Loucy (cell line): Measurements from ENCODE around the gene HSD17B8.

ENCODE experiments used
- H2AFZ ChIP-seq: fragments of 200-600 bp; sonication (generic); 2 replicates; pipeline ENCODE4 v1.6.0; 2016; ENCODE audit warnings: antibody characterized with exemption, mild to moderate bottlenecking, low read length, moderate library complexity
- H3F3A ChIP-seq: fragments of 200-600 bp; 2 replicates; pipeline ENCODE4 v1.6.0; 2016; ENCODE audit warnings: antibody characterized with exemption, low read depth, mild to moderate bottlenecking
- H3K27me3 ChIP-seq: fragments of 200-600 bp; sonication (generic); 2 replicates; pipeline ENCODE4 v1.6.1; 2014; ENCODE audit warnings: low read length, mild to moderate bottlenecking; ENCODE audit not compliant: insufficient read depth, poor library complexity, severe bottlenecking
- H3K36me3 ChIP-seq: fragments of 200-600 bp; sonication (generic); 2 replicates; pipeline ENCODE4 v1.6.1; 2016; ENCODE audit warnings: low read length; ENCODE audit not compliant: insufficient read depth
- H3K4me1 ChIP-seq: fragments of 200-600 bp; sonication (generic); 2 replicates; pipeline ENCODE4 v1.5.1; 2014; ENCODE audit warnings: low read length, mild to moderate bottlenecking; ENCODE audit not compliant: insufficient read depth, poor library complexity, severe bottlenecking
- H3K4me2 ChIP-seq: fragments of 200-600 bp; sonication (generic); 2 replicates; pipeline ENCODE4 v1.6.0; 2014; ENCODE audit warnings: antibody characterized with exemption, low read length, low read depth, mild to moderate bottlenecking; ENCODE audit not compliant: poor library complexity, severe bottlenecking
- H3K4me3 ChIP-seq: fragments of 200-600 bp; sonication (generic); 2 replicates; pipeline ENCODE4 v1.5.1; 2014; ENCODE audit warnings: low read length, mild to moderate bottlenecking, mixed read lengths; ENCODE audit not compliant: poor library complexity, severe bottlenecking
- H3K79me2 ChIP-seq: fragments of 200-600 bp; sonication (generic); 2 replicates; pipeline ENCODE4 v1.6.1; 2014; ENCODE audit warnings: low read length; ENCODE audit not compliant: insufficient read depth
- H3K9ac ChIP-seq: fragments of 200-600 bp; sonication (generic); 2 replicates; pipeline ENCODE4 v1.6.0; 2014; ENCODE audit warnings: mild to moderate bottlenecking, low read depth, low read length, moderate library complexity; ENCODE audit not compliant: poor library complexity, severe bottlenecking
- H3K9me2 ChIP-seq: fragments of 200-600 bp; sonication (generic); replicated peaks from 2 replicates; pipeline ENCODE4 v1.6.1; 2016; ENCODE audit warnings: low read depth, low read length, mixed read lengths
- H3K9me3 ChIP-seq: fragments of 200-600 bp; sonication (generic); 2 replicates; pipeline ENCODE4 v1.6.1; 2014; ENCODE audit warnings: mild to moderate bottlenecking, antibody characterized with exemption, low read length, low read depth; ENCODE audit not compliant: insufficient read depth
- H4K20me1 ChIP-seq: fragments of 200-600 bp; sonication (generic); 2 replicates; pipeline ENCODE4 v1.6.0; 2014; ENCODE audit warnings: antibody characterized with exemption, low read length, mild to moderate bottlenecking; ENCODE audit not compliant: insufficient read depth, poor library complexity, severe bottlenecking
- EZH2phosphoT487 ChIP-seq: fragments of 200-600 bp; IDR thresholded peaks from 2 replicates; pipeline ENCODE4 v1.6.1; 2018; ENCODE audit warnings: antibody characterized with exemption, mild to moderate bottlenecking, moderate library complexity, borderline replicate concordance
- TF ChIP-seq, protein P1 (sequence below): fragments of 200-600 bp; sonication (generic); conservative IDR thresholded peaks from 2 replicates; pipeline ENCODE4 v1.5.1; 2014; ENCODE audit warnings: mild to moderate bottlenecking, antibody characterized with exemption, low read length

Gene HSD17B8

GRCh38 chr6:33183071-33183683, 21.3 kb upstream of the HSD17B8 start:
- peak overlapping the region; percentile 50 for H3K4me3 ChIP-seq

DNA sequence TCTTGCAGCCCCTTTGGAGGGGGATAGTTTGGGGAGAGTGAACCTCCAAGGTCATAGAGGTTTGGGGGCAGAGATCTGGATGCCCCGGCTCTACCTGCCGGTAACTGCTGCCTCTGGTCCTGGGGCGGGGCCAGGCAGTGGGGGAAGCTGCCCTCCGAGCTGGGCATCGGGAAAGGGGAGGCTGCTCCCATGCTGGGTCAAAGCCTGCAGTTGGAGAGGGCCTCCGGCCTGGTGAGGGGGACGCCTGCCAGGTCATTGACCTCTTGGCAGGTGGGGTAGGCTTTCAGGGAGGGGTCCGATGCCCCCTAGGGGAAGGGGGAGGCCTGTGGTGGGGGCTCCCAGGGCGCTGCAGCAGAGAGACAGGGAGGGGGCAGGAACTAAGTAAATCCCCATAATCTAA, 19.3 kb upstream of the HSD17B8 start:
- peaks cover 17% of the 10 kb centered on the region for H3K4me1 ChIP-seq
- no peaks in the 10 kb centered on the region for H3K9me3 ChIP-seq
- H2AFZ ChIP-seq = no peak overlapping the region
- no peak overlapping the region for H3K4me2 ChIP-seq
- H4K20me1 ChIP-seq = no peaks in the 10 kb centered on the region
- no peaks in the 10 kb centered on the region for H3K79me2 ChIP-seq
- H3K4me3 ChIP-seq = no peak overlapping the region
- TF ChIP-seq, protein P1, sequence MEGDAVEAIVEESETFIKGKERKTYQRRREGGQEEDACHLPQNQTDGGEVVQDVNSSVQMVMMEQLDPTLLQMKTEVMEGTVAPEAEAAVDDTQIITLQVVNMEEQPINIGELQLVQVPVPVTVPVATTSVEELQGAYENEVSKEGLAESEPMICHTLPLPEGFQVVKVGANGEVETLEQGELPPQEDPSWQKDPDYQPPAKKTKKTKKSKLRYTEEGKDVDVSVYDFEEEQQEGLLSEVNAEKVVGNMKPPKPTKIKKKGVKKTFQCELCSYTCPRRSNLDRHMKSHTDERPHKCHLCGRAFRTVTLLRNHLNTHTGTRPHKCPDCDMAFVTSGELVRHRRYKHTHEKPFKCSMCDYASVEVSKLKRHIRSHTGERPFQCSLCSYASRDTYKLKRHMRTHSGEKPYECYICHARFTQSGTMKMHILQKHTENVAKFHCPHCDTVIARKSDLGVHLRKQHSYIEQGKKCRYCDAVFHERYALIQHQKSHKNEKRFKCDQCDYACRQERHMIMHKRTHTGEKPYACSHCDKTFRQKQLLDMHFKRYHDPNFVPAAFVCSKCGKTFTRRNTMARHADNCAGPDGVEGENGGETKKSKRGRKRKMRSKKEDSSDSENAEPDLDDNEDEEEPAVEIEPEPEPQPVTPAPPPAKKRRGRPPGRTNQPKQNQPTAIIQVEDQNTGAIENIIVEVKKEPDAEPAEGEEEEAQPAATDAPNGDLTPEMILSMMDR = no peak
- no peak for TF ChIP-seq EZH2phosphoT487
- no peaks in the 10 kb centered on the region for H3K36me3 ChIP-seq
- H3F3A ChIP-seq = no peaks in the 10 kb centered on the region
- no peaks in the 10 kb centered on the region for H3K9me2 ChIP-seq
- H3K27me3 ChIP-seq = peaks cover 69% of the 10 kb centered on the region
- H3K9ac ChIP-seq = no peak overlapping the region

More at GRCh38 chr6:33183071-33183683, 21.3 kb upstream of the HSD17B8 start:
- H3K9me3 ChIP-seq = no peaks in the 10 kb centered on the region
- H3K4me2 ChIP-seq = peak overlapping the region; percentile 56
- TF ChIP-seq, protein P1 = no peak
- no peak for TF ChIP-seq EZH2phosphoT487
- H3K4me1 ChIP-seq = peaks cover 17% of the 10 kb centered on the region
- no peaks in the 10 kb centered on the region for H3F3A ChIP-seq
- H3K9me2 ChIP-seq = no peaks in the 10 kb centered on the region
- no peak overlapping the region for H3K9ac ChIP-seq
- H3K36me3 ChIP-seq = no peaks in the 10 kb centered on the region
- peak overlapping the region; percentile 96 for H2AFZ ChIP-seq
- no peaks in the 10 kb centered on the region for H4K20me1 ChIP-seq
- H3K79me2 ChIP-seq = no peaks in the 10 kb centered on the region
- peaks cover 82% of the 10 kb centered on the region for H3K27me3 ChIP-seq

DNA sequence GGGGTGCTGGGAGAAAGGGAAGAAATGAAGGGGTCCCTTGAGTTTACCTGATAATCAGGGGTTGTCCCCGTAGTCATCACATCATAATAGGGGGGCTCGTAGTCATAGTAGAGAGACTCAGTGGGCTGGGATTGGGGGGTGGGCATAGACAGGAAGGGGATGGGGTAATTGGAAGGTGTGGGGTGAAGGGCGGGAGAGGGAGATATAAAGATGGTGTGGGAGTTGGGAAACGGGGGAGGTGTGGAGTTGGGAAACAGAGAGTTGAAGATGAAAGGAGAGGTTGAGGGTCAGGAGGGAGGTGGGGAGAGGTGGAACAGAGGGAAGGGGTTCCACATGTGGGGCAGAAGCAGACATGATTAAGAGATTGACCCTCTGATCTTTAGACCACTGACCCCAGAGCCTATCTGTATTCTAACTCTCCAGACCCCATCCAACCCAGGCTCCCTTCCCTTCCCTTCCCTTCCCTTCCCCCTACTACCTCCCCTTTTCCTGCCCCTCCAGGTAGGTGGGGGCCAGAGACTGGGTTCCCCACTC, 18.7 kb upstream of the HSD17B8 start:
- Histone ChIP-seq H3K79me2 (no peaks in the 10 kb centered on the region), H3K27me3 (peaks cover 64% of the 10 kb centered on the region), H3K4me1 (peaks cover 17% of the 10 kb centered on the region), H3K4me3 (no peak overlapping the region), H3K9me2 (no peaks in the 10 kb centered on the region), H2AFZ (no peak overlapping the region), H3F3A (no peaks in the 10 kb centered on the region), H4K20me1 (no peaks in the 10 kb centered on the region), H3K4me2 (no peak overlapping the region), H3K9me3 (no peaks in the 10 kb centered on the region), H3K9ac (no peak overlapping the region), H3K36me3 (no peaks in the 10 kb centered on the region)
- TF ChIP-seq, protein P1 = no peak
- TF ChIP-seq EZH2phosphoT487 = no peak
